IMR-90 (cell line): ENCODE data around the gene TMEM130. TPM values are rescaled to one million over a fixed set of nuclear protein-coding genes. Genes with fewer than 3 reads are reported as not detected.

Source experiments
- ATAC-seq: fragments of 200-7000 bp; cut with Tn5 transposase; 2 replicates; pipeline ENCODE4 v1.9.1; 2020; ENCODE audit warnings: low read depth, mild to moderate bottlenecking, moderate library complexity
- BruUV-seq: library from RNA; stranded (reverse); fragments of 400-500 nt; replicated peaks from 2 replicates; lab custom pipeline; 2021; lab: Mats Ljungman, UMichigan
- CTCF ChIA-PET: fragments of 300-600 bp; formaldehyde crosslinking; extraction: SDS; loops from one replicate; lab custom pipeline; 2021; ENCODE audit warnings: antibody characterized with exemption; lab: Yijun Ruan, JAX
- POLR2A ChIA-PET: fragments of 300-600 bp; sonication (Branson Sonifier 250); formaldehyde crosslinking; loops from one replicate; lab custom pipeline; 2022; ENCODE audit warnings: antibody characterized with exemption; ENCODE audit not compliant: unreplicated experiment; lab: Charles Lee
- DNase-seq: peaks from one replicate; pipeline ENCODE4 v3.0.0; 2013
- H2AFZ ChIP-seq: replicated peaks from 2 replicates; pipeline ENCODE3; 2013; ENCODE audit warnings: low read length, mild to moderate bottlenecking; ENCODE audit not compliant: poor library complexity
- H2AK5ac ChIP-seq: 2 replicates; pipeline ENCODE4 v1.6.1; 2013; ENCODE audit warnings: low read depth, low read length, inconsistent platforms
- H2AK9ac ChIP-seq: replicated peaks from 2 replicates; pipeline ENCODE3; 2013; ENCODE audit warnings: mild to moderate bottlenecking, low read depth, low read length, moderate library complexity; ENCODE audit not compliant: poor library complexity
- H2BK120ac ChIP-seq: 2 replicates; pipeline ENCODE4 v1.6.1; 2013; ENCODE audit warnings: low read depth, low read length, inconsistent platforms
- H2BK15ac ChIP-seq: 3 replicates; pipeline ENCODE4 v1.6.1; 2013; ENCODE audit warnings: low read depth, low read length, inconsistent platforms
- H2BK20ac ChIP-seq: 2 replicates; pipeline ENCODE4 v1.6.1; 2013; ENCODE audit warnings: low read depth, mild to moderate bottlenecking, inconsistent platforms, low read length, moderate library complexity
- H2BK5ac ChIP-seq: 2 replicates; pipeline ENCODE4 v1.6.1; 2013; ENCODE audit warnings: mild to moderate bottlenecking, low read depth, low read length, inconsistent platforms; ENCODE audit not compliant: poor library complexity, severe bottlenecking
- H3K14ac ChIP-seq: replicated peaks from 2 replicates; pipeline ENCODE4 v1.6.1; 2013; ENCODE audit warnings: low read depth, low read length, inconsistent platforms
- H3K18ac ChIP-seq: 2 replicates; pipeline ENCODE4 v1.6.1; 2013; ENCODE audit warnings: low read depth, low read length, control low read depth
- H3K23ac ChIP-seq: 2 replicates; pipeline ENCODE4 v1.6.1; 2013; ENCODE audit warnings: low read depth, low read length, inconsistent platforms
- H3K27ac ChIP-seq: 2 replicates; pipeline ENCODE4 v1.5.1; 2013; ENCODE audit warnings: mild to moderate bottlenecking, control low read depth, low read length; ENCODE audit not compliant: insufficient read depth
- H3K27me3 ChIP-seq: 2 replicates; pipeline ENCODE4 v1.6.1; 2013; ENCODE audit warnings: low read length; ENCODE audit not compliant: control insufficient read depth, insufficient read depth
- H3K36me3 ChIP-seq: 2 replicates; pipeline ENCODE4 v1.6.1; 2013; ENCODE audit warnings: low read length, mixed read lengths; ENCODE audit not compliant: control insufficient read depth, insufficient read depth
- H3K4ac ChIP-seq: 2 replicates; pipeline ENCODE4 v1.6.1; 2013; ENCODE audit warnings: low read depth, low read length, inconsistent platforms
- H3K4me1 ChIP-seq: 2 replicates; pipeline ENCODE4 v1.6.1; 2013; ENCODE audit warnings: low read length, mixed read lengths; ENCODE audit not compliant: control insufficient read depth, insufficient read depth
- H3K4me2 ChIP-seq: 2 replicates; pipeline ENCODE4 v1.6.1; 2013; ENCODE audit warnings: low read depth, mild to moderate bottlenecking, control low read depth, low read length, moderate library complexity
- H3K4me3 ChIP-seq: 2 replicates; pipeline ENCODE4 v1.5.1; 2013; ENCODE audit warnings: low read depth, mild to moderate bottlenecking, control low read depth, low read length, moderate library complexity; ENCODE audit not compliant: insufficient read depth
- H3K56ac ChIP-seq: 2 replicates; pipeline ENCODE4 v1.6.1; 2013; ENCODE audit warnings: low read length, inconsistent platforms; ENCODE audit not compliant: insufficient read depth; ENCODE audit errors: extremely low read depth
- H3K79me1 ChIP-seq, 2 experiments: 2 replicates each; pipeline ENCODE4 v1.6.1; 2013; ENCODE audit warnings: low read length in 2 of 2, inconsistent platforms in 1 of 2, low read depth in 1 of 2
- H3K9ac ChIP-seq: 2 replicates; pipeline ENCODE4 v1.6.1; 2013; ENCODE audit warnings: low read depth, low read length, control low read depth
- H3K9me1 ChIP-seq: 2 replicates; pipeline ENCODE4 v1.6.1; 2013; ENCODE audit warnings: low read length, inconsistent platforms; ENCODE audit not compliant: insufficient read depth
- H3K9me3 ChIP-seq: 2 replicates; pipeline ENCODE4 v1.6.1; 2013; ENCODE audit warnings: low read length; ENCODE audit not compliant: control insufficient read depth, insufficient read depth
- H4K20me1 ChIP-seq: 2 replicates; pipeline ENCODE4 v1.6.1; 2013; ENCODE audit warnings: low read length, inconsistent platforms; ENCODE audit not compliant: insufficient read depth
- H4K5ac ChIP-seq: 2 replicates; pipeline ENCODE4 v1.6.1; 2013; ENCODE audit warnings: mild to moderate bottlenecking, low read depth, low read length, control low read depth
- H4K8ac ChIP-seq, 2 experiments: 2 replicates each; pipeline ENCODE4 v1.6.1; 2013; ENCODE audit warnings: low read depth in 2 of 2, low read length in 2 of 2, control low read depth in 1 of 2, inconsistent platforms in 1 of 2
- H4K91ac ChIP-seq: 2 replicates; pipeline ENCODE4 v1.6.1; 2013; ENCODE audit warnings: low read depth, low read length, inconsistent platforms; ENCODE audit not compliant: insufficient read depth
- BHLHE40 ChIP-seq: fragments of 150-350 bp; IDR thresholded peaks from 2 replicates; pipeline ENCODE4 v1.6.1; 2016; ENCODE audit warnings: mild to moderate bottlenecking, low read depth, low read length
- CEBPB ChIP-seq: IDR thresholded peaks from 2 replicates; pipeline ENCODE4 v1.6.1; 2012; ENCODE audit warnings: low read depth, low read length, improper control_type of control experiment
- CHD1 ChIP-seq: IDR thresholded peaks from 2 replicates; pipeline ENCODE4 v1.6.1; 2012; ENCODE audit warnings: low read depth, low read length, improper control_type of control experiment
- FOS ChIP-seq: fragments of 150-350 bp; IDR thresholded peaks from 2 replicates; pipeline ENCODE4 v1.6.1; 2016; ENCODE audit warnings: low read depth, low read length
- MAZ ChIP-seq: IDR thresholded peaks from 2 replicates; pipeline ENCODE4 v1.6.1; 2012; ENCODE audit warnings: low read depth, mild to moderate bottlenecking, low read length, improper control_type of control experiment, moderate library complexity, borderline replicate concordance
- NFE2L2 ChIP-seq: fragments of 150-350 bp; IDR thresholded peaks from 2 replicates; pipeline ENCODE4 v1.6.1; 2016; ENCODE audit warnings: low read depth, mild to moderate bottlenecking, low read length
- POLR2A ChIP-seq: IDR thresholded peaks from 2 replicates; pipeline ENCODE4 v1.6.1; 2012; ENCODE audit warnings: mild to moderate bottlenecking, low read depth, low read length
- RAD21 ChIP-seq: IDR thresholded peaks from 2 replicates; pipeline ENCODE4 v1.6.1; 2012; ENCODE audit warnings: low read length, improper control_type of control experiment
- RFX5 ChIP-seq: IDR thresholded peaks from 2 replicates; pipeline ENCODE4 v1.8.0; 2012; ENCODE audit warnings: low read depth, mild to moderate bottlenecking, low read length, moderate library complexity
- SMC3 ChIP-seq: fragments of 150-350 bp; IDR thresholded peaks from 2 replicates; pipeline ENCODE4 v1.6.1; 2016; ENCODE audit warnings: low read depth, mild to moderate bottlenecking, antibody characterized with exemption, low read length, moderate library complexity
- WGBS, 2 experiments: methylation state at CpG; one replicate each; pipeline versions ENCODE4 v1.1.5 to v1.1.7; 2013; ENCODE audit warnings: missing lambda C conversion rate in 2 of 2; ENCODE audit not compliant: insufficient read length in 1 of 2; ENCODE audit errors: extremely low coverage in 2 of 2; 5-methylcytosine and 5-hydroxymethylcytosine counted together
- dilution Hi-C: fragments of 300-500 bp; cut with HindIII; formaldehyde crosslinking; loops from one replicate; pipeline ENCODE4 v1.14.3; 2018; ENCODE audit warnings: low sequenced_read_pairs; ENCODE audit not compliant: unreplicated experiment
- in situ Hi-C: fragments of 300-500 bp; cut with MboI; formaldehyde crosslinking; loops from 3 replicates; pipeline ENCODE4 v1.14.3; 2019; ENCODE audit warnings: low sequenced_read_pairs, inconsistent platforms, mixed read lengths
- intact Hi-C: fragments of 100-400 bp; cut with micrococcal nuclease; formaldehyde crosslinking; loops from 2 replicates; pipeline ENCODE4 v1.10.0; 2022
- polyA plus RNA-seq, 3 experiments: library from polyadenylated mRNA; depleted of rRNA; stranded (reverse); fragments of >200 nt; gene quantifications; 2 replicates each; pipeline ENCODE4 v1.2.3, GENCODE V29; 2012; ENCODE audit warnings: low replicate concordance in 1 of 3
- total RNA-seq: library from RNA; depleted of rRNA; stranded (reverse); fragments of >200 nt; gene quantifications from 2 replicates; pipeline ENCODE4 v1.2.3, GENCODE V29; 2012
- TF ChIP-seq, protein P1 (sequence below): conservative IDR thresholded peaks from 2 replicates; pipeline ENCODE4 v1.5.1; 2012; ENCODE audit warnings: mild to moderate bottlenecking, low read depth, low read length, improper control_type of control experiment
- TF ChIP-seq, protein P2 (sequence below): fragments of 150-350 bp; IDR thresholded peaks from 2 replicates; pipeline ENCODE4 v1.6.1; 2017; ENCODE audit warnings: mild to moderate bottlenecking, antibody characterized with exemption, low read length, low read depth
- TF ChIP-seq, protein P3 (sequence below): fragments of 150-350 bp; IDR thresholded peaks from 2 replicates; pipeline ENCODE4 v1.6.1; 2016; ENCODE audit warnings: low read depth, mild to moderate bottlenecking, low read length, moderate library complexity, borderline replicate concordance

The TMEM130 gene
- total and polyA plus RNA-seq, 2 of the 4 experiments (the other 2 are of a cell fraction), result 1.1 to 14.8 TPM

DNA sequence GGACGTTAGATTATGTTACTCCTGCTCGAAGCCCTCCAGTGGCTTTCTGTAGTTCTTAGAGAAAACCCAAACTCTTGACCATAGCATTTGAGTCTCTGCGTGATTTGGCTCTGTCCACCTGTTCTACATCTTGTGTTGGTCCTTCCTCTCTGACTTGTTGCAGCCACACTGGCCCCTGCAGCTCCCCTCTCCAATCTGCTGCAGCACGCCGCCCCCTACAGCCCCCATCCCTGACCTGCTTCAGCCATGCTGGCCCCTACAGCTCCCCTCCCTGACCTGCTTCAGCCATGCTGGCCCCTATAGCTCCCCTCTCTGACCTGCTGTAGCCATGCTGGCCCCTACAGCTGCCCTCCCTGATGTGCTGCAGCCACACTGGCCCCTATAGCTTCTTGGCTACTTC lies 37.8 kb upstream of the TMEM130 start:
- Histone ChIP-seq H3K9ac (no peak overlapping the region), H4K5ac (no peak overlapping the region), H3K4me1 (no peaks in the 10 kb centered on the region), H3K4me2 (no peak overlapping the region), H3K14ac (no peak overlapping the region), H4K91ac (no peak overlapping the region), H3K23ac (no peak overlapping the region), H3K27me3 (no peaks in the 10 kb centered on the region), H3K79me1 (peaks cover 0 to 5% of the 10 kb centered on the region in 2 experiments; a peak in 2 of 4 replicates), H3K27ac (no peak overlapping the region), H3K56ac (no peak overlapping the region), H2AFZ (no peak overlapping the region), H2BK5ac (no peak overlapping the region), H2BK20ac (no peak overlapping the region), H2AK9ac (no peak overlapping the region), H2AK5ac (no peak overlapping the region), H2BK120ac (no peak overlapping the region), H3K9me1 (no peaks in the 10 kb centered on the region), H3K36me3 (peaks cover 70% of the 10 kb centered on the region), H2BK15ac (no peak overlapping the region), H3K9me3 (no peaks in the 10 kb centered on the region), H3K18ac (no peak overlapping the region), H4K8ac (no peak overlapping the region), H3K4ac (no peak overlapping the region), H4K20me1 (peaks cover under 1% of the 10 kb centered on the region; the same call in 1 of the 2 replicates), H3K4me3 (no peak overlapping the region)
- TF ChIP-seq BHLHE40 (no peak), CEBPB (no peak), POLR2A (no peak), FOS (no peak), RFX5 (no peak), NFE2L2 (no peak), MAZ (no peak), CHD1 (no peak), SMC3 (no peak), RAD21 (no peak)
- TF ChIP-seq, protein P1, sequence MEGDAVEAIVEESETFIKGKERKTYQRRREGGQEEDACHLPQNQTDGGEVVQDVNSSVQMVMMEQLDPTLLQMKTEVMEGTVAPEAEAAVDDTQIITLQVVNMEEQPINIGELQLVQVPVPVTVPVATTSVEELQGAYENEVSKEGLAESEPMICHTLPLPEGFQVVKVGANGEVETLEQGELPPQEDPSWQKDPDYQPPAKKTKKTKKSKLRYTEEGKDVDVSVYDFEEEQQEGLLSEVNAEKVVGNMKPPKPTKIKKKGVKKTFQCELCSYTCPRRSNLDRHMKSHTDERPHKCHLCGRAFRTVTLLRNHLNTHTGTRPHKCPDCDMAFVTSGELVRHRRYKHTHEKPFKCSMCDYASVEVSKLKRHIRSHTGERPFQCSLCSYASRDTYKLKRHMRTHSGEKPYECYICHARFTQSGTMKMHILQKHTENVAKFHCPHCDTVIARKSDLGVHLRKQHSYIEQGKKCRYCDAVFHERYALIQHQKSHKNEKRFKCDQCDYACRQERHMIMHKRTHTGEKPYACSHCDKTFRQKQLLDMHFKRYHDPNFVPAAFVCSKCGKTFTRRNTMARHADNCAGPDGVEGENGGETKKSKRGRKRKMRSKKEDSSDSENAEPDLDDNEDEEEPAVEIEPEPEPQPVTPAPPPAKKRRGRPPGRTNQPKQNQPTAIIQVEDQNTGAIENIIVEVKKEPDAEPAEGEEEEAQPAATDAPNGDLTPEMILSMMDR, result no peak
- TF ChIP-seq, protein P2, sequence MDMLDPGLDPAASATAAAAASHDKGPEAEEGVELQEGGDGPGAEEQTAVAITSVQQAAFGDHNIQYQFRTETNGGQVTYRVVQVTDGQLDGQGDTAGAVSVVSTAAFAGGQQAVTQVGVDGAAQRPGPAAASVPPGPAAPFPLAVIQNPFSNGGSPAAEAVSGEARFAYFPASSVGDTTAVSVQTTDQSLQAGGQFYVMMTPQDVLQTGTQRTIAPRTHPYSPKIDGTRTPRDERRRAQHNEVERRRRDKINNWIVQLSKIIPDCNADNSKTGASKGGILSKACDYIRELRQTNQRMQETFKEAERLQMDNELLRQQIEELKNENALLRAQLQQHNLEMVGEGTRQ, result no peak
- TF ChIP-seq, protein P3, sequence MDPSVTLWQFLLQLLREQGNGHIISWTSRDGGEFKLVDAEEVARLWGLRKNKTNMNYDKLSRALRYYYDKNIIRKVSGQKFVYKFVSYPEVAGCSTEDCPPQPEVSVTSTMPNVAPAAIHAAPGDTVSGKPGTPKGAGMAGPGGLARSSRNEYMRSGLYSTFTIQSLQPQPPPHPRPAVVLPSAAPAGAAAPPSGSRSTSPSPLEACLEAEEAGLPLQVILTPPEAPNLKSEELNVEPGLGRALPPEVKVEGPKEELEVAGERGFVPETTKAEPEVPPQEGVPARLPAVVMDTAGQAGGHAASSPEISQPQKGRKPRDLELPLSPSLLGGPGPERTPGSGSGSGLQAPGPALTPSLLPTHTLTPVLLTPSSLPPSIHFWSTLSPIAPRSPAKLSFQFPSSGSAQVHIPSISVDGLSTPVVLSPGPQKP, result no peak
- ChIA-PET POLR2A (no interaction called here), CTCF (no interaction called here)
- no TSS peak for BruUV-seq
- WGBS, 2 experiments, result no CpG with 5 or more reads among the region's 5 CpGs
- dilution Hi-C loops, result no loop called here
- intact Hi-C loops, result no loop called here
- DNase-seq, result no peak
- ATAC-seq, result no peak
- in situ Hi-C loops, result no loop called here
